GM12878 (cell line): ENCODE measurements around the gene CCDC27. TPM values are rescaled to one million over a fixed set of nuclear protein-coding genes. Genes with fewer than 3 reads are reported as not detected.

ENCODE experiments used
- ATAC-seq: fragments of 200-7000 bp; cut with Tn5 transposase; 3 replicates; pipeline ENCODE4 v1.9.1; 2020; ENCODE audit warnings: mild to moderate bottlenecking, moderate library complexity
- BruUV-seq: library from RNA; stranded (reverse); fragments of 400-500 nt; replicated peaks from 2 replicates; lab custom pipeline; 2021; lab: Mats Ljungman, UMichigan
- CTCF ChIA-PET: fragments of 300-600 bp; sonication (Branson Sonifier 250); formaldehyde crosslinking; extraction: SDS; loops from one replicate; lab custom pipeline; 2021; ENCODE audit warnings: inconsistent platforms; lab: Yijun Ruan, JAX
- POLR2A ChIA-PET: fragments of 350-600 bp; formaldehyde crosslinking; extraction: SDS; loops from one replicate; lab custom pipeline; 2021; ENCODE audit warnings: inconsistent platforms; lab: Charles Lee
- RAD21 ChIA-PET: fragments of 300-600 bp; sonication (Branson Sonifier 250); formaldehyde crosslinking; loops from one replicate; lab custom pipeline; 2023; ENCODE audit warnings: antibody characterized with exemption; ENCODE audit not compliant: unreplicated experiment; lab: Charles Lee
- SMC1A ChIA-PET: fragments of 300-600 bp; sonication (Branson Sonifier 250); formaldehyde crosslinking; loops from one replicate; lab custom pipeline; 2023; ENCODE audit not compliant: unreplicated experiment, uncharacterized antibody; lab: Charles Lee
- DNase-seq: peaks from one replicate; pipeline ENCODE4 v3.0.0-alpha.2; 2011; ENCODE audit warnings: low read depth, low spot score
- FAIRE-seq: peaks from 3 replicates; lab custom pipeline; 2011; peaks lifted over from hg19 to GRCh38; lab: Jason Lieb, UNC
- H2AFZ ChIP-seq: 2 replicates; pipeline ENCODE4 v1.6.0; 2011; ENCODE audit warnings: low read depth, low read length, control low read depth; ENCODE audit not compliant: control insufficient read depth
- H3K27ac ChIP-seq: 2 replicates; pipeline ENCODE4 v1.5.1; 2011; ENCODE audit warnings: control low read depth; ENCODE audit not compliant: control insufficient read depth, insufficient read depth
- H3K27me3 ChIP-seq, 2 experiments: replicated peaks in 1 of 2; 2 replicates each; pipeline versions ENCODE4 v1.6.0 to v1.6.1; 2011; ENCODE audit warnings: low read length in 1 of 2; ENCODE audit not compliant: control insufficient read depth in 2 of 2, insufficient read depth in 2 of 2
- H3K36me3 ChIP-seq, 2 experiments: 2 replicates each; pipeline ENCODE4 v1.5.1; 2011; ENCODE audit warnings: low read length in 1 of 2; ENCODE audit not compliant: control insufficient read depth in 2 of 2, insufficient read depth in 2 of 2
- H3K4me1 ChIP-seq: 2 replicates; pipeline ENCODE4 v1.6.1; 2011; ENCODE audit warnings: mild to moderate bottlenecking, low read length, moderate library complexity, mixed read lengths; ENCODE audit not compliant: control insufficient read depth, insufficient read depth
- H3K4me2 ChIP-seq: 2 replicates; pipeline ENCODE4 v1.6.0; 2011; ENCODE audit warnings: control low read depth; ENCODE audit not compliant: control insufficient read depth, insufficient read depth
- H3K4me3 ChIP-seq: fragments of 200-600 bp; sonication (generic); 2 replicates; pipeline ENCODE4 v1.5.1; 2016
- H3K79me2 ChIP-seq: 2 replicates; pipeline ENCODE4 v1.6.0; 2011; ENCODE audit warnings: low read length; ENCODE audit not compliant: control insufficient read depth, insufficient read depth
- H3K9ac ChIP-seq: 2 replicates; pipeline ENCODE4 v1.8.0; 2011; ENCODE audit warnings: low read length, control low read depth, mixed read lengths; ENCODE audit not compliant: control insufficient read depth, insufficient read depth
- H3K9me3 ChIP-seq: replicated peaks from 3 replicates; pipeline ENCODE4 v1.5.1; 2011; ENCODE audit warnings: mild to moderate bottlenecking, low read length; ENCODE audit not compliant: control insufficient read depth, insufficient read depth
- H4K20me1 ChIP-seq: 2 replicates; pipeline ENCODE4 v1.6.0; 2011; ENCODE audit not compliant: control insufficient read depth, insufficient read depth
- BHLHE40 ChIP-seq, 2 experiments: fragments of 450-650 bp in 1 of 2; IDR thresholded peaks; 2 replicates each; pipeline ENCODE4 v1.6.1; 2011 to 2017; ENCODE audit warnings: low read depth in 2 of 2, borderline replicate concordance in 1 of 2, improper control_type of control experiment in 1 of 2, low read length in 1 of 2, mild to moderate bottlenecking in 1 of 2
- CBX5 ChIP-seq: sonication (generic); IDR thresholded peaks from 2 replicates; pipeline ENCODE4 v1.6.1; 2016; ENCODE audit warnings: low read depth, moderate library complexity, mild to moderate bottlenecking, inconsistent platforms
- CHD4 ChIP-seq: fragments of 200-600 bp; sonication (generic); IDR thresholded peaks from 2 replicates; pipeline ENCODE4 v1.6.1; 2016; ENCODE audit warnings: mild to moderate bottlenecking
- EGR1 ChIP-seq, 2 experiments: IDR thresholded peaks; 1 replicate in 1 of 2; 2 replicates in 1 of 2; pipeline ENCODE4 v1.6.1; 2011 to 2012; ENCODE audit warnings: low read depth in 2 of 2, low read length in 2 of 2, borderline replicate concordance in 1 of 2, mild to moderate bottlenecking in 1 of 2, moderate library complexity in 1 of 2
- FOXK2 ChIP-seq: fragments of 450-650 bp; IDR thresholded peaks from 2 replicates; pipeline ENCODE4 v1.6.1; 2017; ENCODE audit warnings: mild to moderate bottlenecking, moderate library complexity
- MXI1 ChIP-seq: fragments of 150-350 bp; IDR thresholded peaks from 2 replicates; pipeline ENCODE4 v1.6.1; 2011; ENCODE audit warnings: low read depth, mild to moderate bottlenecking, inconsistent platforms, low read length, improper control_type of control experiment
- NFXL1 ChIP-seq: fragments of 450-650 bp; IDR thresholded peaks from 2 replicates; pipeline ENCODE4 v1.6.1; 2017; ENCODE audit warnings: antibody characterized with exemption, mild to moderate bottlenecking, borderline replicate concordance
- RAD51 ChIP-seq: fragments of 450-650 bp; IDR thresholded peaks from 2 replicates; pipeline ENCODE4 v1.6.1; 2016; ENCODE audit warnings: moderate library complexity, mild to moderate bottlenecking, inconsistent platforms
- RCOR1 ChIP-seq: conservative IDR thresholded peaks from 2 replicates; pipeline ENCODE4 v1.6.1; 2012; ENCODE audit warnings: low read depth, low read length, improper control_type of control experiment
- SMAD5 ChIP-seq: IDR thresholded peaks from 2 replicates; pipeline ENCODE4 v1.6.1; 2016; ENCODE audit warnings: antibody characterized with exemption, low read depth
- SRF ChIP-seq, 2 experiments: IDR thresholded peaks; 2 replicates each; pipeline ENCODE4 v1.6.1; 2011; ENCODE audit warnings: low read depth in 2 of 2, low read length in 2 of 2, mild to moderate bottlenecking in 1 of 2, moderate library complexity in 1 of 2
- WRNIP1 ChIP-seq: IDR thresholded peaks from 2 replicates; pipeline ENCODE4 v1.6.1; 2011; ENCODE audit warnings: low read depth, low read length, improper control_type of control experiment, borderline replicate concordance
- YY1 ChIP-seq: IDR thresholded peaks from 2 replicates; pipeline ENCODE4 v1.6.1; 2011; ENCODE audit warnings: low read depth, mild to moderate bottlenecking, low read length
- ZNF207 ChIP-seq: fragments of 450-650 bp; IDR thresholded peaks from 2 replicates; pipeline ENCODE4 v1.6.1; 2014; ENCODE audit warnings: antibody characterized with exemption, mild to moderate bottlenecking, borderline replicate concordance
- ZNF24 ChIP-seq: fragments of 450-650 bp; IDR thresholded peaks from 2 replicates; pipeline ENCODE4 v1.6.1; 2017; ENCODE audit warnings: antibody characterized with exemption, mild to moderate bottlenecking
- WGBS: methylation state at CpG from one replicate; pipeline ENCODE4 v1.1.6; 2016; ENCODE audit warnings: low lambda C conversion rate; ENCODE audit not compliant: insufficient replicate concordance, insufficient coverage; ENCODE audit errors: missing lambda C conversion rate; 5-methylcytosine and 5-hydroxymethylcytosine counted together
- in situ Hi-C: fragments of 300-500 bp; cut with MboI; formaldehyde crosslinking; loops from 9 replicates; pipeline ENCODE4 v1.14.3; 2018; ENCODE audit warnings: mixed read lengths
- intact Hi-C: fragments of 100-400 bp; cut with micrococcal nuclease; formaldehyde crosslinking; loops from one replicate; pipeline ENCODE4 v1.14.2; 2022; ENCODE audit not compliant: unreplicated experiment
- polyA plus RNA-seq, 11 experiments: library from polyadenylated mRNA; depleted of rRNA in 4 of 11; unstranded in 6 of 11; stranded (reverse) in 5 of 11; fragments of >200 nt; fragmentation: Nextera tagmentation in 4 of 11; fragmentation: Illumina TruSeq in 1 of 11; extraction: Ambion mirVana in 4 of 11; extraction: Trizol in 1 of 11; gene quantifications; 1 replicate in 1 of 11; 2 replicates in 10 of 11; pipeline versions ENCODE4 v1.2.1 to v1.2.3, GENCODE V29; 2011 to 2016; ENCODE audit warnings: inconsistent platforms in 2 of 11, missing spikeins in 2 of 11, low read depth in 1 of 11
- total RNA-seq, 4 experiments: library from RNA; depleted of rRNA in 3 of 4; stranded (reverse); fragments of >200 nt in 3 of 4; fragmentation: Illumina TruSeq in 1 of 4; extraction: Trizol in 1 of 4; gene quantifications; 2 replicates each; pipeline versions ENCODE4 v1.2.1 to v1.2.3, GENCODE V29; 2013 to 2021
- TF ChIP-seq, protein P1 (sequence below): fragments of 450-650 bp; IDR thresholded peaks from 2 replicates; pipeline ENCODE4 v1.6.1; 2016; ENCODE audit warnings: mild to moderate bottlenecking
- TF ChIP-seq, protein P2 (sequence below): fragments of 450-650 bp; IDR thresholded peaks from 2 replicates; pipeline ENCODE4 v1.6.1; 2018; ENCODE audit warnings: mild to moderate bottlenecking, low read depth, moderate library complexity; ENCODE audit not compliant: partially characterized antibody

CCDC27 gene
- total and polyA plus RNA-seq, 10 of the 15 experiments (the other 5 are each of a cell fraction or from before 2014, with no cell fraction given), result 0.05 TPM; not detected in 9

DNA sequence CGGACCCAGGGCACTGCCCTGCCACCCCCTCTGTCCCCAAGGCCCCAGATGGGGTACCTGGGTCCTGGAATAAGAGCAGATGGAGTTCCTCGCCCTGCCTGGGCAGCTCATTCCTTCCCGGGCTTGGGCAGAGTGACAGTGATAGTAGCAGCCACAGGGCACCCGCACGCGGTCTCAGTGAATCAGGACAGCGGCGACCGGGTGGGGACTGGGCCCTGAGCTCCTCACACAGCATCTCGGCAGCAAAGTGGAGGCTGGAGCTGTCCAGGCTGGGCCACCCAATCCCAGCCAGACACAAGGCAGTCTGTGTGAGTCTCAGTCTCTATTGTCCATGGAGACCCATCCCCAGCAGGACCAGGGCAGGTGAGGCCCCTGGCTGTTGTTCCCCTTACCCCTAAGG lies 37.4 kb upstream of the CCDC27 start:
- Histone ChIP-seq H3K36me3 (peaks cover 0 to 13% of the 10 kb centered on the region in 2 experiments; a peak in 2 of 4 replicates), H4K20me1 (no peaks in the 10 kb centered on the region; the same call in 1 of the 2 replicates), H3K4me1 (peaks cover 6% of the 10 kb centered on the region; the same call in 1 of the 2 replicates), H3K27me3 (no peaks in the 10 kb centered on the region), H3K27ac (no peak overlapping the region), H3K9me3 (no peaks in the 10 kb centered on the region), H3K4me2 (no peak overlapping the region), H2AFZ (no peak overlapping the region), H3K9ac (no peak overlapping the region), H3K4me3 (no peak overlapping the region), H3K79me2 (no peaks in the 10 kb centered on the region)
- FAIRE-seq, result no peak
- ChIA-PET RAD21 (no interaction called here), POLR2A (no interaction called here), CTCF (interaction anchor here (0.9 kb wide), 1 partner anchor 10 kb away, joined by 4 read pairs; no protein-coding TSS in a partner anchor), SMC1A (no interaction called here)
- intact Hi-C loops (no loop called here), in situ Hi-C loops (no loop called here)
- WGBS, result 37% methylated on average over 5 of the region's 10 CpGs
- no TSS peak for BruUV-seq
- TF ChIP-seq ZNF24, result no peak
- no peak for TF ChIP-seq WRNIP1
- no peak for TF ChIP-seq SMAD5
- TF ChIP-seq, protein P1, sequence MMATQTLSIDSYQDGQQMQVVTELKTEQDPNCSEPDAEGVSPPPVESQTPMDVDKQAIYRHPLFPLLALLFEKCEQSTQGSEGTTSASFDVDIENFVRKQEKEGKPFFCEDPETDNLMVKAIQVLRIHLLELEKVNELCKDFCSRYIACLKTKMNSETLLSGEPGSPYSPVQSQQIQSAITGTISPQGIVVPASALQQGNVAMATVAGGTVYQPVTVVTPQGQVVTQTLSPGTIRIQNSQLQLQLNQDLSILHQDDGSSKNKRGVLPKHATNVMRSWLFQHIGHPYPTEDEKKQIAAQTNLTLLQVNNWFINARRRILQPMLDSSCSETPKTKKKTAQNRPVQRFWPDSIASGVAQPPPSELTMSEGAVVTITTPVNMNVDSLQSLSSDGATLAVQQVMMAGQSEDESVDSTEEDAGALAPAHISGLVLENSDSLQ, result no peak
- TF ChIP-seq MXI1, result no peak
- no peak for TF ChIP-seq EGR1 (IDR thresholded peaks at IDR 0.05; ENCODE audit: borderline replicate concordance in 1 of 2, low read depth in 2 of 2, low read length in 2 of 2)
- no peak for TF ChIP-seq SRF (IDR thresholded peaks at IDR 0.05; ENCODE audit: low read depth in 2 of 2, low read length in 2 of 2)
- TF ChIP-seq, protein P2, sequence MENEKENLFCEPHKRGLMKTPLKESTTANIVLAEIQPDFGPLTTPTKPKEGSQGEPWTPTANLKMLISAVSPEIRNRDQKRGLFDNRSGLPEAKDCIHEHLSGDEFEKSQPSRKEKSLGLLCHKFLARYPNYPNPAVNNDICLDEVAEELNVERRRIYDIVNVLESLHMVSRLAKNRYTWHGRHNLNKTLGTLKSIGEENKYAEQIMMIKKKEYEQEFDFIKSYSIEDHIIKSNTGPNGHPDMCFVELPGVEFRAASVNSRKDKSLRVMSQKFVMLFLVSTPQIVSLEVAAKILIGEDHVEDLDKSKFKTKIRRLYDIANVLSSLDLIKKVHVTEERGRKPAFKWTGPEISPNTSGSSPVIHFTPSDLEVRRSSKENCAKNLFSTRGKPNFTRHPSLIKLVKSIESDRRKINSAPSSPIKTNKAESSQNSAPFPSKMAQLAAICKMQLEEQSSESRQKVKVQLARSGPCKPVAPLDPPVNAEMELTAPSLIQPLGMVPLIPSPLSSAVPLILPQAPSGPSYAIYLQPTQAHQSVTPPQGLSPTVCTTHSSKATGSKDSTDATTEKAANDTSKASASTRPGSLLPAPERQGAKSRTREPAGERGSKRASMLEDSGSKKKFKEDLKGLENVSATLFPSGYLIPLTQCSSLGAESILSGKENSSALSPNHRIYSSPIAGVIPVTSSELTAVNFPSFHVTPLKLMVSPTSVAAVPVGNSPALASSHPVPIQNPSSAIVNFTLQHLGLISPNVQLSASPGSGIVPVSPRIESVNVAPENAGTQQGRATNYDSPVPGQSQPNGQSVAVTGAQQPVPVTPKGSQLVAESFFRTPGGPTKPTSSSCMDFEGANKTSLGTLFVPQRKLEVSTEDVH, result no peak
- TF ChIP-seq BHLHE40 (IDR thresholded peaks at IDR 0.05; ENCODE audit: borderline replicate concordance in 1 of 2, low read depth in 2 of 2, low read length in 1 of 2), result no peak
- TF ChIP-seq NFXL1, result no peak
- TF ChIP-seq FOXK2, result no peak
- no peak for TF ChIP-seq CBX5
- TF ChIP-seq ZNF207, result no peak
- no peak for TF ChIP-seq RAD51
- TF ChIP-seq RCOR1, result no peak
- TF ChIP-seq YY1, result no peak
- TF ChIP-seq CHD4, result no peak
- no peak for ATAC-seq
- no peak for DNase-seq
